HG02798 (cell line): ENCODE data around the gene RNASEH2A.

Experiments used
- ATAC-seq: cut with Tn5 transposase; IDR thresholded peaks from one replicate; pipeline ENCODE4 v1.9.1; 2021; ENCODE audit warnings: mild to moderate bottlenecking; ENCODE audit not compliant: unreplicated experiment, poor library complexity

RNASEH2A gene

GRCh38 chr19:12806242-12807081, at the start of gene RNASEH2A:
Gene RNASEH2A, plus strand, starts transcription at chr19:12806584. Its CDS starts 90 bp downstream, at chr19:12806674.
- peak; percentile 81 for ATAC-seq

- no peak for ATAC-seq
Measured at GRCh38 chr19:12757544-12758274, 48.7 kb upstream of the RNASEH2A start.

GRCh38 chr19:12759686-12760085, 46.7 kb upstream of the RNASEH2A start:
- ATAC-seq: no peak

GRCh38 chr19:12763100-12763499, 43.3 kb upstream of the RNASEH2A start:
- no peak for ATAC-seq

- no peak for ATAC-seq
Measured at GRCh38 chr19:12764698-12765097, 41.7 kb upstream of the RNASEH2A start.

GRCh38 chr19:12766051-12766521, 40.3 kb upstream of the RNASEH2A start:
- no peak for ATAC-seq

GRCh38 chr19:12767150-12767549, 39.2 kb upstream of the RNASEH2A start:
- ATAC-seq: no peak

GRCh38 chr19:12767666-12768065, 38.7 kb upstream of the RNASEH2A start:
- ATAC-seq: no peak

- ATAC-seq: peak; percentile 61
Measured at GRCh38 chr19:12769689-12770088, 36.7 kb upstream of the RNASEH2A start.

GRCh38 chr19:12770922-12771321, 35.5 kb upstream of the RNASEH2A start:
- no peak for ATAC-seq

GRCh38 chr19:12772323-12772722, 34.1 kb upstream of the RNASEH2A start:
- ATAC-seq: no peak

GRCh38 chr19:12773571-12773970, 32.8 kb upstream of the RNASEH2A start:
- ATAC-seq: no peak

- peak; percentile 7 for ATAC-seq
Measured at GRCh38 chr19:12774588-12775555, 31.5 kb upstream of the RNASEH2A start, which contains the start of gene HOOK2. Gene HOOK2, minus strand, starts transcription at chr19:12775552. Its CDS starts 103 bp downstream, at chr19:12775449.

- ATAC-seq: peak; percentile 32
Measured at GRCh38 chr19:12777217-12778016, 29.0 kb upstream of the RNASEH2A start.

- no peak for ATAC-seq
Measured at GRCh38 chr19:12778017-12778904, 28.1 kb upstream of the RNASEH2A start.

- no peak for ATAC-seq
Measured at GRCh38 chr19:12778905-12779161, 27.6 kb upstream of the RNASEH2A start.

- ATAC-seq: no peak
Measured at GRCh38 chr19:12779162-12779993, 27.0 kb upstream of the RNASEH2A start.

GRCh38 chr19:12782174-12782423, 24.3 kb upstream of the RNASEH2A start:
- no peak for ATAC-seq
